ENCODE data around the gene ARHGEF25. TPM values are rescaled to one million over a fixed set of nuclear protein-coding genes. Genes with fewer than 3 reads are reported as not detected.

ARHGEF25 gene
- total RNA-seq, 1 experiment from 2014 or later: 11.7 TPM

GRCh38 chr12:57621497-57622292 is 10.5 kb downstream of the ARHGEF25 start:
- DNase-seq (ENCODE audit: low spot score): no peak

GRCh38 chr12:57622293-57623245 is 11.3 kb downstream of the ARHGEF25 start:
- DNase-seq (ENCODE audit: low spot score): no peak

- DNase-seq (ENCODE audit: low spot score): no peak
Measured at GRCh38 chr12:57623385-57623784, 12.2 kb downstream of the ARHGEF25 start.

GRCh38 chr12:57623811-57624390 is 12.7 kb downstream of the ARHGEF25 start:
- no peak for DNase-seq (ENCODE audit: low spot score)

GRCh38 chr12:57624441-57625220 is 13.4 kb downstream of the ARHGEF25 start:
- DNase-seq (ENCODE audit: low spot score): no peak

GRCh38 chr12:57625261-57626032 is 14.2 kb downstream of the ARHGEF25 start:
- no peak for DNase-seq (ENCODE audit: low spot score)

- DNase-seq (ENCODE audit: low spot score): no peak
Measured at GRCh38 chr12:57626111-57626920, 15.1 kb downstream of the ARHGEF25 start.

- no peak for DNase-seq (ENCODE audit: low spot score)
Measured at GRCh38 chr12:57626921-57627445, 15.7 kb downstream of the ARHGEF25 start.

- no peak for DNase-seq (ENCODE audit: low spot score)
Measured at GRCh38 chr12:57627501-57628279, 16.5 kb downstream of the ARHGEF25 start.

GRCh38 chr12:57628280-57629191 is 17.3 kb downstream of the ARHGEF25 start:
- no peak for DNase-seq (ENCODE audit: low spot score)

- no peak for DNase-seq (ENCODE audit: low spot score)
Measured at GRCh38 chr12:57629897-57630471, 18.7 kb downstream of the ARHGEF25 start.

- DNase-seq (ENCODE audit: low spot score): no peak
Measured at GRCh38 chr12:57630891-57631433, 19.7 kb downstream of the ARHGEF25 start.

GRCh38 chr12:57631566-57632072 is 20.4 kb downstream of the ARHGEF25 start:
- no peak for DNase-seq (ENCODE audit: low spot score)

GRCh38 chr12:57632073-57632957 is 21.1 kb downstream of the ARHGEF25 start:
- DNase-seq (ENCODE audit: low spot score): no peak

GRCh38 chr12:57632958-57633840 is 22.0 kb downstream of the ARHGEF25 start, which contains the start of gene B4GALNT1:
Gene B4GALNT1, minus strand, starts transcription at chr12:57633201. Its CDS starts 1,069 bp downstream, at chr12:57632132.
- DNase-seq (ENCODE audit: low spot score): peak; percentile 33

Data from H4 (cell line).